ENCODE measurements around the gene RIMBP2.
"Not testable (repeated sequence)": the region's sequence is repeated elsewhere in the genome, so short reads cannot be mapped to it uniquely, and the experiment has no call there.

The RIMBP2 gene

GRCh38 chr12:130591736-130592135 is 124.4 kb downstream of the RIMBP2 start:
- DNase-seq, result no peak

GRCh38 chr12:130590685-130591084 is 125.4 kb downstream of the RIMBP2 start:
- no peak for DNase-seq

GRCh38 chr12:130589540-130590317 is 126.4 kb downstream of the RIMBP2 start:
- no peak for DNase-seq

GRCh38 chr12:130588696-130589539 is 127.2 kb downstream of the RIMBP2 start:
- no peak for DNase-seq

- no peak for DNase-seq
Measured at GRCh38 chr12:130587966-130588365, 128.1 kb downstream of the RIMBP2 start.

- DNase-seq, result not testable (repeated sequence)
Measured at GRCh38 chr12:130584475-130584874, 131.6 kb downstream of the RIMBP2 start.

GRCh38 chr12:130583800-130584199 is 132.3 kb downstream of the RIMBP2 start:
- no peak for DNase-seq

- no peak for DNase-seq
Measured at GRCh38 chr12:130583317-130583716, 132.8 kb downstream of the RIMBP2 start.

GRCh38 chr12:130582286-130582685 is 133.8 kb downstream of the RIMBP2 start:
- DNase-seq, result no peak

GRCh38 chr12:130581782-130582181 is 134.3 kb downstream of the RIMBP2 start:
- DNase-seq, result no peak

GRCh38 chr12:130579231-130579630 is 136.9 kb downstream of the RIMBP2 start:
- DNase-seq, result no peak

GRCh38 chr12:130577351-130577750 is 138.7 kb downstream of the RIMBP2 start:
- DNase-seq, result no peak

GRCh38 chr12:130576371-130576816 is 139.7 kb downstream of the RIMBP2 start:
- no peak for DNase-seq

- DNase-seq, result no peak
Measured at GRCh38 chr12:130574402-130574801, 141.7 kb downstream of the RIMBP2 start.

- DNase-seq, result no peak
Measured at GRCh38 chr12:130573766-130574165, 142.3 kb downstream of the RIMBP2 start.

- no peak for DNase-seq
Measured at GRCh38 chr12:130573235-130573634, 142.9 kb downstream of the RIMBP2 start.

- no peak for DNase-seq
Measured at GRCh38 chr12:130572553-130572952, 143.5 kb downstream of the RIMBP2 start.

- no peak for DNase-seq
Measured at GRCh38 chr12:130571734-130572133, 144.4 kb downstream of the RIMBP2 start.

- DNase-seq, result no peak
Measured at GRCh38 chr12:130571089-130571488, 145.0 kb downstream of the RIMBP2 start.

- no peak for DNase-seq
Measured at GRCh38 chr12:130569521-130569920, 146.6 kb downstream of the RIMBP2 start.

- DNase-seq, result no peak
Measured at GRCh38 chr12:130568501-130568900, 147.6 kb downstream of the RIMBP2 start.

GRCh38 chr12:130568041-130568440 is 148.1 kb downstream of the RIMBP2 start:
- no peak for DNase-seq

- DNase-seq, result no peak
Measured at GRCh38 chr12:130566446-130567155, 149.5 kb downstream of the RIMBP2 start.
